Measurements from ENCODE around the gene UFD1.

UFD1 gene

DNA sequence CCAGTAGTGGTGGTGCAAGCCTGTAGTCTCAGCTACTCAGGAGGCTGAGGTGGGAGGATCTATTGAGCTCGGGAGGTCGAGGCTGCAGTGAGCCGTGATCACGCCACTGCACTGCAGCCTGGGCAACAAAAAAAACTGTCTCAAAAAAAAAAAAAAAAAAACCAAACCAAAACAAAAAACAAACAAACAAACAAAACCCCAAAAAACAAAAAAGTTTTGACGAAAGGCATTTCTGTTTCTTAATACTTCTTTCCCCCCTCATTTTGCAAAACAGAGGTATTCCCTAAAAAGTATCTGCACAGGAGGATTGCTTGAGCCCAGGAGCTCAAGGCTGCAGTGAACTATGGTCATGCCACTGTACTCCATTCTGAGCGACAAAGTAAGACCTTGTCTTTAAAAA lies 58.7 kb downstream of the UFD1 start:
- Histone ChIP-seq H3K27me3 (no peaks in the 10 kb centered on the region), H3K9me3 (no peaks in the 10 kb centered on the region), H3K36me3 (peaks cover 15% of the 10 kb centered on the region), H3K4me3 (ENCODE audit: low read depth, low read length) (no peak overlapping the region), H3K4me1 (no peaks in the 10 kb centered on the region)
- DNase-seq = no peak
- TF ChIP-seq, protein P1, sequence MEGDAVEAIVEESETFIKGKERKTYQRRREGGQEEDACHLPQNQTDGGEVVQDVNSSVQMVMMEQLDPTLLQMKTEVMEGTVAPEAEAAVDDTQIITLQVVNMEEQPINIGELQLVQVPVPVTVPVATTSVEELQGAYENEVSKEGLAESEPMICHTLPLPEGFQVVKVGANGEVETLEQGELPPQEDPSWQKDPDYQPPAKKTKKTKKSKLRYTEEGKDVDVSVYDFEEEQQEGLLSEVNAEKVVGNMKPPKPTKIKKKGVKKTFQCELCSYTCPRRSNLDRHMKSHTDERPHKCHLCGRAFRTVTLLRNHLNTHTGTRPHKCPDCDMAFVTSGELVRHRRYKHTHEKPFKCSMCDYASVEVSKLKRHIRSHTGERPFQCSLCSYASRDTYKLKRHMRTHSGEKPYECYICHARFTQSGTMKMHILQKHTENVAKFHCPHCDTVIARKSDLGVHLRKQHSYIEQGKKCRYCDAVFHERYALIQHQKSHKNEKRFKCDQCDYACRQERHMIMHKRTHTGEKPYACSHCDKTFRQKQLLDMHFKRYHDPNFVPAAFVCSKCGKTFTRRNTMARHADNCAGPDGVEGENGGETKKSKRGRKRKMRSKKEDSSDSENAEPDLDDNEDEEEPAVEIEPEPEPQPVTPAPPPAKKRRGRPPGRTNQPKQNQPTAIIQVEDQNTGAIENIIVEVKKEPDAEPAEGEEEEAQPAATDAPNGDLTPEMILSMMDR (IDR thresholded peaks at IDR 0.05; ENCODE audit: low read depth, low read length) = no peak

DNA sequence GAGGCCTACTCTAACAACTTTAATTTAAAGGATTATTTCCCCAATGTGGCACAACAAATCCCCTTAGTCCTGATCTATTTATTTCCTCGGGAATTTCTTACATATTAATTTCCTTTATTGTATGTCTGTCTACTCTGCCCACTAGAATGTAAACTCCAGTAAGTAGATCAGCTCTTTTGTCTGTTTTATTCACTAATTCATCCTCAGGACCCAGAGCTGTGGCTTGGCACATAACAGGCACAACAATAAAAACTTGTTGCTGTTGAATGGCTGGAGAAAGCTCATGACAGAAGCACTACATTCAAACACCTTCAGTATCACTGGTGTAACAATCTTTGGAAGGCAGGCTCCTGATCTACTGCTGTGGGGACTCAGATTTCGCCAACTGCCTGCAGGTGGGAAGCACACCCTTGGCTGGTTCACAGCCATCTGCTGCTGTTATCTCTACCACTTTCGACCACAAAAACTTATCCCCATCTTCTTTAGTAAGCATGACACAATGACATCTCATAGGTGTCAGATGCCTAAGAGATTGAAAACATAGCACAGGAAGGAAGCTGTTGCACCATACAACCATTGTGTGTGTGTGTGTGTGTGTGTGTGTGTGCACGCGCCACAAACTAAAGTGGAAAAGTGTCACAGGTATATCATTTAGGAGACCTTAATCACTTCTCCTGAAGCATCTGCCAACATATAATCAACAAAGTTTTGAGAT lies 59.4 kb downstream of the UFD1 start:
- Histone ChIP-seq H3K9me3 (no peaks in the 10 kb centered on the region), H3K27me3 (no peaks in the 10 kb centered on the region), H3K4me1 (no peaks in the 10 kb centered on the region), H3K4me3 (ENCODE audit: low read depth, low read length) (no peak overlapping the region), H3K36me3 (peaks cover 8% of the 10 kb centered on the region)
- TF ChIP-seq, protein P1 (IDR thresholded peaks at IDR 0.05; ENCODE audit: low read depth, low read length) = no peak
- DNase-seq = no peak

DNA sequence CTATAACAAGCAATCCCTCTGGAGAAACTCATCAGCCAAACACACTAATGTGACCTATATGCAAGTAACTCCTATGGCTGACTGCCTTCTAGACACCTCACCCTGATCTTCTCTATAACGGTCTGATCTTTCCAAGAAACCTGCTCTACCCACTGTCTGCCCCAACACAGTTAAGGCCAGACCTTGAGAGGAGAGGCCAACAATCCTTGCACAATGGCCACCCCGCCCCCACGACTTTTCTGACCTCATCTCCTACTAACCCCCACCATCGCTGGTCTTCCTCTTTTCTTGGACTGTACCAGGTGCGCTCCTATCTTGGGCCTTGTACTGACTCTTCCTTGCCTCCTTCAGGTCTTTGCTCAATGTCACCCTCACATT lies 59.9 kb downstream of the UFD1 start:
- H3K36me3 ChIP-seq = peaks cover 5% of the 10 kb centered on the region
- H3K9me3 ChIP-seq = no peaks in the 10 kb centered on the region
- H3K4me3 ChIP-seq (ENCODE audit: low read depth, low read length) = no peak overlapping the region
- H3K4me1 ChIP-seq = no peaks in the 10 kb centered on the region
- H3K27me3 ChIP-seq = no peaks in the 10 kb centered on the region
- no peak for DNase-seq
- TF ChIP-seq, protein P1 (IDR thresholded peaks at IDR 0.05; ENCODE audit: low read depth, low read length) = no peak

DNA sequence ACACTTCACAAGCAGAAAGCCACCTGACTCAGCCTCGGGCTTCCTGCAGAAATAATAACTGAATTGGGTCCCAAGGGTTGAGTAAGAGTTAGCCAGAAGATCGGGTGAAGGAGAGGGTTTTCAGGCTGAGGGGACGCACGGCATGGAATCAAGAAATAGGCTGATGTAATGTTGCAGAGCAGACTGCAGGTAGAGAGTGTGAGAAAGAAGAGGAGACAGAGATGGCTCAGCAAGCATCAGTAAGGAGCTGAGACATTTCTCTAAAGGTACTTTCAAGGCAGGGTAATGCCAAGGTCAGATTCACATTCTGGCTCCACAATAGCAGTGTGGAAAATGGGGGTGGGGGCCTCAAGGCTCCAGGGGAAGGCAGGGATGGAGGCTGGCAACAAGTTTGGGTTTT lies 66.1 kb downstream of the UFD1 start:
- no peak for DNase-seq
- no peaks in the 10 kb centered on the region for H3K27me3 ChIP-seq
- peaks cover 31% of the 10 kb centered on the region for H3K36me3 ChIP-seq
- TF ChIP-seq, protein P1 (IDR thresholded peaks at IDR 0.05; ENCODE audit: low read depth, low read length) = no peak
- no peak overlapping the region for H3K4me3 ChIP-seq (ENCODE audit: low read depth, low read length)
- peaks cover 10% of the 10 kb centered on the region for H3K4me1 ChIP-seq
- H3K9me3 ChIP-seq = no peaks in the 10 kb centered on the region

DNA sequence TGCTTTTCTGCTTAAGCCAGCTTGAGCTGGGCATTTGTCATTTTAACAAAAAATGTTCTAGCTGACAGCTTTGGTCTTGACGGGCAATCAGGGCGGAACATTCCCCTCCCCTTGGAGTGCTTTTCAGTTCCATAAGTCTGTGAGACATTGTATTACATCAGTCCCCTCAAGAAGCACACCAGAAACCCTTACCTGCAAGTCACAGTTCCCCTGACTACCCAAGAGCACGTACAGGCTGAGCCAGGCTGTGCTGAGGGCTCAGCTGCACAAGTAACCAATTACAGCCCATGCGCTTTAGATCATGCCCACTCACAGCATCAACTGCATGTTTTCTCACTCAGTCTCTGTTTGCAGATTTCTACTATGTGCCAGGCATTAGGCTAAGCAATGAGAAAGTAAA lies 66.5 kb downstream of the UFD1 start:
- TF ChIP-seq, protein P1 (IDR thresholded peaks at IDR 0.05; ENCODE audit: low read depth, low read length) = no peak

DNA sequence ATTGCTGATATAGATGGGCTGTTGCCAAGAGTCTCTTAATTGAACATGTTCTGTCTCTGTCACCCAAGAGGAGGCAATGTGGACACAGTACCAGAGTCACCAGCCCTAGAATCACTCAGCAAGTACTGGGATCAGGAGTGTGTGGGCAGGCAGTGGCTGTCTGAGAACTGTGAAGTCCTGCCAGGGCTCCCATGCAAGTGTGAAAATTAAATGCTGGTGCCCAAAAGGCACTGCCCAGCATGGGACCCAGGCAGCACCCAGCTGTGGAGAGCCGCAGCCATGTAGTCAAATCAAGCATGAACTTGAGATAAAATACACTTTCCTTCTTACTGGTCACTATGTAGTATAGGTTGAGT lies 67.3 kb downstream of the UFD1 start:
- no peaks in the 10 kb centered on the region for H3K9me3 ChIP-seq
- no peak for DNase-seq
- no peak overlapping the region for H3K4me3 ChIP-seq (ENCODE audit: low read depth, low read length)
- TF ChIP-seq, protein P1 (IDR thresholded peaks at IDR 0.05; ENCODE audit: low read depth, low read length) = no peak
- peaks cover 38% of the 10 kb centered on the region for H3K36me3 ChIP-seq
- peaks cover 20% of the 10 kb centered on the region for H3K4me1 ChIP-seq
- H3K27me3 ChIP-seq = no peaks in the 10 kb centered on the region

More for the DNA sequence above, 66.5 kb downstream of the UFD1 start:
- Histone ChIP-seq H3K9me3 (no peaks in the 10 kb centered on the region), H3K27me3 (no peaks in the 10 kb centered on the region), H3K4me3 (ENCODE audit: low read depth, low read length) (no peak overlapping the region), H3K36me3 (peaks cover 35% of the 10 kb centered on the region), H3K4me1 (peaks cover 14% of the 10 kb centered on the region)
- DNase-seq = no peak
